Activated gamma-delta T cell treated with Interleukin-2 at 50 U/mL for 16 hours (primary cell): ENCODE results near the gene MPHOSPH9.

Source experiments
- DNase-seq: peaks from one replicate; pipeline ENCODE4 v3.0.0-alpha.2; 2020

Gene MPHOSPH9, protein sequence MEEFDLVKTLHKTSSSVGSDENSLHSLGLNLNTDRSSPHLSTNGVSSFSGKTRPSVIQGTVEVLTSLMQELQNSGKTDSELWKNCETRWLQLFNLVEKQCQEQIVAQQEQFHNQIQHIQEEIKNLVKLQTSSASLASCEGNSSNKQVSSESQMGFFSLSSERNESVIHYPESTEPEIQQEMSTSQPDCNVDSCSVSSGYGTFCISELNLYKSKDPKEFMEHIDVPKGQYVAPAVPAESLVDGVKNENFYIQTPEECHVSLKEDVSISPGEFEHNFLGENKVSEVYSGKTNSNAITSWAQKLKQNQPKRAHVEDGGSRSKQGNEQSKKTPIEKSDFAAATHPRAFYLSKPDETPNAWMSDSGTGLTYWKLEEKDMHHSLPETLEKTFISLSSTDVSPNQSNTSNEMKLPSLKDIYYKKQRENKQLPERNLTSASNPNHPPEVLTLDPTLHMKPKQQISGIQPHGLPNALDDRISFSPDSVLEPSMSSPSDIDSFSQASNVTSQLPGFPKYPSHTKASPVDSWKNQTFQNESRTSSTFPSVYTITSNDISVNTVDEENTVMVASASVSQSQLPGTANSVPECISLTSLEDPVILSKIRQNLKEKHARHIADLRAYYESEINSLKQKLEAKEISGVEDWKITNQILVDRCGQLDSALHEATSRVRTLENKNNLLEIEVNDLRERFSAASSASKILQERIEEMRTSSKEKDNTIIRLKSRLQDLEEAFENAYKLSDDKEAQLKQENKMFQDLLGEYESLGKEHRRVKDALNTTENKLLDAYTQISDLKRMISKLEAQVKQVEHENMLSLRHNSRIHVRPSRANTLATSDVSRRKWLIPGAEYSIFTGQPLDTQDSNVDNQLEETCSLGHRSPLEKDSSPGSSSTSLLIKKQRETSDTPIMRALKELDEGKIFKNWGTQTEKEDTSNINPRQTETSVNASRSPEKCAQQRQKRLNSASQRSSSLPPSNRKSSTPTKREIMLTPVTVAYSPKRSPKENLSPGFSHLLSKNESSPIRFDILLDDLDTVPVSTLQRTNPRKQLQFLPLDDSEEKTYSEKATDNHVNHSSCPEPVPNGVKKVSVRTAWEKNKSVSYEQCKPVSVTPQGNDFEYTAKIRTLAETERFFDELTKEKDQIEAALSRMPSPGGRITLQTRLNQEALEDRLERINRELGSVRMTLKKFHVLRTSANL

DNA sequence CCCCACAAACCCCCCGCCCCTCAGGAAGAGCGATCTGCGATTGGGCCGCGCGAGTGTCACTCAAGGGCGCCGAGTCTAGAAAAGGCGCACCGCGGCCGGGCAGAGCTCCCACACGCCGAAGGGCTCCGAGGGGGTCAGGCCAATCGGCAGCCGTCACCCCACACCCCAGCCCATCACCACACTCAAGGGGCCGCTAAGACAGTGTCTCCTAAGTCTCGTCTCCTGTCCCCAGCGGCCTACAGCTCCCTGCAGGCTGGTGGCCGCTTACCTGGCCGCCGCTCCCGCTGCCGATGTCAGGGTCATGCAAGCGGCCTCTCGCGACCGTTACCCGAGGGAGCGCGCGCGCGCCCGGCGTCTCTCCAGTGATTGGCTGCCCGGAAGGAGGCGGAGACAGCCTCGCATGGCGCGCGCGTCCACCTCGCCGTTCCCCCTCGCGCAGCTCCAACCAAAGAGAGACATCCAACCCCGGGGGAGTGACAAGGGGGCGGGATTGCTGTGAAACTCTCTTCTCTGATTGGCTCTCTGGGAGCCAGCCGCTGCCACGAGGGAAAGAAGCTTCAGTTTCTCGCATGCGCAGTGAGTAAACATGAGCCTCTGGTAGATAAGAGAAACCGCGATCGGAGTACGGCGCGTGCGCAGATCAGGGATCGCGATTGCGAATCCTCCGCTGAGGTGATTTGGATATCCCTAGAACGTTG lies at the start of gene MPHOSPH9, which contains the start of gene MTRFR:
Gene MPHOSPH9 (minus strand): TSS at position 335 of the 698 bp plus-strand sequence. CDS start 2,777 bp downstream, outside the sequence.
Gene MTRFR (plus strand): TSS at position 630 of the 698 bp plus-strand sequence. CDS start 20,239 bp downstream, outside the sequence.
- DNase-seq, result peak; percentile 98

DNA sequence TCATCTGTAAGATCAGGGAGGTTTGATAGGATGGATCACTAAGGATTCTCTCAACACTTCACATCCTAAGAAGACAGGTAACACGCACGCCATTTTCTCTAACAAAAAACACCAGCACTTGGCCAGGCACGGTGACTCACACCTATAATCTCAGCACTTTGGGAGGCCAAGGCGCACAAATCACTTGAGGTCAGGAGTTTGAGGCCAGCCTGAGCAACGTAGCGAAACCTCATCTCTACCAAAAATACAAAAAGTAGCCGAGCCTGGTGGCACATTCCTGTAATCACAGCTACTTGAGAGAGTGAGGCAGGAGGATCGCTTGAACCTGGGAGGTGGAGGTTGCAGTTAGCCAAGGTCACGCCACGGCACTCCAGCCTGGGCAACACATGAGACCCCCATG lies 49.2 kb upstream of the MPHOSPH9 start:
- DNase-seq, result no peak

DNA sequence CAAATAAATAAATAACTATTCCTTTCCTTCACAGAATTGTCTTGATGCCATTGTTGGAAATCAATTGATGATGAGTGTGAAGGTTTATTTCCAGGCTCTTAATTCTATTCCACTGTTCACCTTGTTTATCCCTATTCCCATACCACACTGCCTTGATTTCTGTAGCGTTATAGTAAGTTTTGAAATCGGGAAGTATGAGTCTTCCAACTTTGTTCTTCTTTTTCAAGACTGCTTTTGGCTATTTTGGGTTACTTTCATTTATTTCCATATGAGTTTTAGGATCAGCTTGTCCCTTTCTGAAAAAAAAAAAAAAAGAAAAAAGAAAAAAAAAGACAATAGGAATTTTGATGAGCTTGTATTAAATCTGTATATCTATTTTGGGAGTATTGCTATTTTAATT lies 48.0 kb upstream of the MPHOSPH9 start:
- no peak for DNase-seq

DNA sequence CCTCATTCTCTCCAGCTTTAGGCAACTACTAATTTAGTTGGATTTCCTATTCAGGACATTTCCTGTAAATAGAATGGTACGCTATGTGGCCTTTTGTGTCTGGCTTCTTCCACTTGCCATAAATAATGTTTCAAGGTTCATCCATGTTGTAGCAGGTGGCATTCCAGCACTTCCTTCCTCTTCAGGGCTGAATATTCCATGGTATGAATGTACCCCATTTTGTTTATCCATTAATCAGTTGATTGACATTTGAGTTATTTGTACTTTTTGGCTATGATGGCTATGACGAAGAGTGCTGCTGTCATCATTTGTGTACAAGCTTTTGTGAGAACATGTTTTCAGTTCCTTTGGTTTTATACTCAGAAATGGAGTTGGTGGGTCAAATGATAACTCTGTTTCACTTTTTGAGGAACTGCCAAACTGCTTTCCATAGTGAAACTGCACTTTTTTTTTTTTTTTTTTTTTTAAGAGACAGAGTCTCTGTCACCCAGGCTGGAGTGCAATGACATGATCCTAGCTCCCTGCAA lies 45.2 kb upstream of the MPHOSPH9 start:
- no peak for DNase-seq

DNA sequence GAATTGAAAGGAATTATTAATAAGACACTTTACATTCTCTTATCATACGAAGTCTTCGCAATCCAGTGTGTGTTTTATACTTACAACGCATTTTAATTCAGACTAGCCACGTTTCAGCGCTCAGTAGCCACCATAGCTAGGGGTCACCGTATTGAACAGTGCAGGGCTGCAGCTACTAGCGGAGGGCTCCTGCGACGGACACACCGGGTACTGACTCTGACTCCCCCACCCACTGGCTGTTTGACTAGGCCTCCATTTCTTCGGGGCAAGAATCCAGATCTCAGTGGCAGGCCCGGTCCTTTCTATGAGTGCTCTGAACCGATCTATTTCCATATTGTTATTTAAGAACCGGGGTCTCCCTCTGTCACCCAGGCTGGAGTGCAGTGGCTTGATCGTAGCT lies 40.2 kb upstream of the MPHOSPH9 start:
- DNase-seq, result no peak

DNA sequence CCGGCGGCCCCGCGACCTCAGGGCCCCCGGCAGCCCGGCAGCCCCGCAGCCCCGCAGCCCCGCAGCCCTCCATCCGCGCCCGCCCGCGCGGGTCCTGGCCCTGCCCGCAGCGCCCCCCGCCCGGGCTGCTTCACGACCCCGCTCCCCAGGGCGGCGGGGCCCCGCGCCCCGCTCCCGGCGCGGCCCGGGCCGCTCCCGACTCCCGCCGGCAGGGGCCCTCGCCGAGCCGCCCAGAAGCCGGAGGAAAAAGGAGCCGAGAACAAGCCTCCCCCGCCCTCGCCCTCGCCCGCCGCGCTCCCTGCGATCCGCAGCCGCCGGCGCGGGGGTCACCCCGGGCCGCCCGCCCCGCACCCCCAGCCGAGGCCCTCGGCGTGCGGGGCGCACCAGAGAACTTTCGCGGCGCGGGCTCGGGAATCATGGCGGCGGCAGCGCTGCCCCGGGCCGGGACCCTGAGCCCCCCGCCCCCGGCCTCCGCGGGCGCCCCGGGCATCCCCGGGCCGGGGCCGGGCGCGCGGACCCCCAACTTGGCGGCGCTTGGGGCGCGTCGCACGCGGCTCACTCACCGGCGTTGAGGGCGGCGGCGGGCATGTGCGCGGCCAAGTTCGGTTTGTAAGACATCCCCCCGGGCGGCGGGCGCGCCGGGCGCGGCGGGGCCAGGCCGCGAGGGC lies 38.2 kb upstream of the MPHOSPH9 start:
- peak; percentile 68 for DNase-seq

DNA sequence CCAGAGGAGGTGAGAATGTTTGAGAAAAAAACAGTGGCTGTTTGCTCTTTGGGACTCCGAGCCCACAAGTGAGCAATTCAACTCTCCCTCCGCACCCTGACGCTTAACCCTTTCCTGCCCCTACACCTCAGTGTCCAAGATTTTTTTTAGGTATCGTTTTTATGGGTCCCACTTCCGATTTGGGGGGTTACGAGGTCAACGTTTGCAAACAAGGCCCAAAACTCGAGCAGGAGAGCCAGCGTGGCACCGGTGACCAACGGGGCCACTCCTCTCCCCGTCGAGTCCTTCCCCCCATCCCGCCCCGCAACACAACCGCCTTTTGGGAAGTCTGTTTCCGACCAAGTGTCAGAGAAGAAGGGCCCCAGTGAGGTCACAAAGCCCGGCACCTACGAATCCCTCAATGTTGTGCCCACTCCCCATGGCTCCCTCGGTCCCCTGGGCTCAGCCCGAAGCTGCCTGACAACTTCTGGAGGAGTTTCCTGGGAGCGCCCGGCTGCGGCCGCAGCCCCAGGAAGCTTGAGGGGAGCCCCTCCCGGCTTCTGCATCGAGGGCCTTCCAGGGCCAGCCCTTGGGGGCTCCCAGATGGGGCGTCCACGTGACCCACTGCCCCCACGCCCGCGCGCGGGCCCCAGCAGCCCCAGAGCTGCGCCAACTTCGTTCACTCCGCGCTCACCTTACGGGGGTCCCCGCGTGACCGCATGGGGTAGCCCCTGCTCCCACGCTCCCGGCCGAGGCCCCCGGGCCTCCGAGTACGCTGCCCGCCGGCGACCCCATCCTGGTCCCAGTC lies 37.5 kb upstream of the MPHOSPH9 start:
- no peak for DNase-seq

DNA sequence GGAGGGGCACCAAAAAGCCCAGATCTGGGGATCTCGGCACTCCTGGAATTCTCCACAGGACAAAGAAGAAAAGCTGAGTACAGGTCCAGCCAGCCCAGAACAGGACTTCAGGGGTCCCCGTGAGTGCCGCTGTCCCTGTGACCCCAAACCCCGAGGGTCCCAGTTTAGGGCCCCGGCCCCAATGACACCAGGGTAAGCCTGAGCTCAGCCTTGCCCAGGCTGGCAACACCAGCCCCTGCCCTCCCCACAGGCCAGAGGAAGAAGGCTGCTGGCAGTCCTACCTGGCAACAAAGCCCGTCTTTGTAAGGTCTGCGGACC lies 36.9 kb upstream of the MPHOSPH9 start:
- DNase-seq, result no peak

DNA sequence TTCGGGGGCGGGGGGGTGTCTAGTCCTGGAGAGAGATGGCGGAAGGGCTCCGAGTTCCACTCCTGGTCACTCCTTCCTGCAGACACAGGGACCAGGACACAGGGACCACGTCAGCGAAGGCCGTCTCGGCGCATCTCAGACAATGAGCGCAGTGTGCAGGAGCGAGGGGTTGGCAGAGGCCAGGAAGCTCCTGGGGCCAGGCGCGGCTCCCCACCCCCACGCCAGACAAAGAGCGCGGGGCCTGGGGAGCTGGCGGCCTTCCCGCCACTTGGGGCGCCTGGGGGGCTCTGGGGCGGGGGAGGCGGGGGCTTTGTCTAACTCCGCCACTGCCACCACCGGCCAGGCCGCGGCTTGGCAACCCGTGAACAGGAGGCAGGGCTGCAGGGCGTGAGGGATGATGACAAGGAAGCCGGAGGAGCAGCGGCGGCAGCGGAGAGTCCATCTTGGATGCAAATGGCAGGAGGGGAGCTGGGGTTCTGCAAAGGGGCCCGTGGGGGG lies 36.5 kb upstream of the MPHOSPH9 start:
- peak; percentile 23 for DNase-seq

DNA sequence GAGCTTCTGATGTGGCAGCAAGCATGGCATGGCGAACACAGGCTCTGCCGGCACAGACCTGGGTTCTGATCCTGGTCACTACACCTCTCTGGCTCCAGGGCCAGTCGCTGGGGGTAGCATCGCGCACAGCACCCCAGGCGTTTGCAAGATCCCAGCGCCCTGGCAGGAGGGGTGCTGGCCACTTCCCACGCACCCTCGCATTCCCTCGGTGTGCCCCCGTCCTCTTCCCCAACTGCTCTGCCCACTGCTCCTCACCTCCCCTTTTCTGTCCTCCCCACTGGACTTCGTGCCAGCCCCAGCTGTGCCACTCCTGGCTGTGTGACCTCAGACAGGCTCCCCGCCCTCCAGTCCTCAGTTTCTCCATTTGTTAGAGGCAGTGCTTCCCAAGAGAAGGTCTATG lies 35.9 kb upstream of the MPHOSPH9 start:
- no peak for DNase-seq

DNA sequence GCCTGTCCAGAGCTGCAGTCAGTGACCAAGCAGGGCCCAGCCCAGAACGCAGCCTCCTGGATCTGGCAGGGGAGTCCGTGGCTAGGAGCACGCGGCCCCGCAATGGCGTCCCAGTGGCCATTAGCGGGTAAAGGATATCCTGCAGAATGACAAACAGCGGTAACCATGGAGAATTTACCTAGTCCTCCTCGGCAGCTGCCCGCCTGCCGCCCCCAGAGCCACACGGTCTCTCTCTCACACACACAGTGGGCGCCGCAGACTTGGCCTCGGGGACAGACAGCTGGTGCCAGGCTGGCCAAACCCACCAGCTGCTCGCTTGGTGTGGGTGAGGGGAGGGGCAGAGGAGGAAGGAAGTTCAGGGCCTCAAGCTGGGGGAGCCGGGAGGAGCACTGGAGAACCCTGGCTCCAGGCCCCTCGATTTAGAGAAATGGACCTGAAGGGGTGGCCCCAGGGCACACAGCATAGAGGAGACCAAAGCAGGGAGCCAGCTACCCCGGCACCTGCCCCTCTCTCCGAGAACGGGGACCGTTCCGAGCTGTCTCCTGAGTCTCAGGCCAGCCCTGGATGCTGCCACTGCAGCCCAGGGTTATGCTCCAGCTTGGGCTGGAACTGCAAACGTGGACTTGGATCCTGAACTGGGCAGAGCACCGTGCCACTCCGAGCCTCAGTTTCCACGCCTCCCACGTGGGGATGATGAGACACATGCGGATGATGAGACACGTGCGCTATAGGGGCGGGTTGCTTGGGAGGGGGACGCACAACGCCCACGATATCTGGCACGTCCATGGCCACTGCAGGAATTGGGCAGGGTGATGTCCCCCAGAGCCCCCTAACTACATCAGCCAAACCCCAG lies 35.3 kb upstream of the MPHOSPH9 start:
- no peak for DNase-seq

DNA sequence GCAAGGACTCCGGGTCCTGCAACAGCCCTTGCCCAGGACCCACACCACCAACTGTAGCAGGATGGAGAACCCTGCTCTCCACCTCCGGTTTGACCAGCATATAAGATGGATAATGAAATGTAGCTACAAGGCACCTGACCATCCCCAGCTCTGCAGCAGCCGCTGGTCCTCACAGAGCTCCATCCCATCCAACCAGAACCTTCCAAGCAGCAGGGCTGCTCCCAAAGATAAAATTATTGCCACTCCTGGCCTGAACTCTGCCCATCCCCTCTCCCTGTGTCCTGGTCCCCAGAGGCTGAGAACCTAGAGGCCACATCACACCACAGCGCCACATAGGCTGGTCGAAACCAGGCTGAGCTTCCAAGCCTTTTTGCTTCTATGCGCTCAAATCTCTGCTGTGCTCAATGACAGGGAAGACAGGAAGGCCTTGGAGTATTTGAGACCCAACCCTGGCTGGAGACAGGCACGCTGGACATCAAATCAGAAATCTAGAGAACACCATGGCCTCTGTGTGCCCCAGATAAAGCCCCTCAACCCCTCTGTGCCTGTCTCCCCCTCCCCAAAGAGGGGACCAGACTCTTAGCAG lies 34.5 kb upstream of the MPHOSPH9 start:
- no peak for DNase-seq

DNA sequence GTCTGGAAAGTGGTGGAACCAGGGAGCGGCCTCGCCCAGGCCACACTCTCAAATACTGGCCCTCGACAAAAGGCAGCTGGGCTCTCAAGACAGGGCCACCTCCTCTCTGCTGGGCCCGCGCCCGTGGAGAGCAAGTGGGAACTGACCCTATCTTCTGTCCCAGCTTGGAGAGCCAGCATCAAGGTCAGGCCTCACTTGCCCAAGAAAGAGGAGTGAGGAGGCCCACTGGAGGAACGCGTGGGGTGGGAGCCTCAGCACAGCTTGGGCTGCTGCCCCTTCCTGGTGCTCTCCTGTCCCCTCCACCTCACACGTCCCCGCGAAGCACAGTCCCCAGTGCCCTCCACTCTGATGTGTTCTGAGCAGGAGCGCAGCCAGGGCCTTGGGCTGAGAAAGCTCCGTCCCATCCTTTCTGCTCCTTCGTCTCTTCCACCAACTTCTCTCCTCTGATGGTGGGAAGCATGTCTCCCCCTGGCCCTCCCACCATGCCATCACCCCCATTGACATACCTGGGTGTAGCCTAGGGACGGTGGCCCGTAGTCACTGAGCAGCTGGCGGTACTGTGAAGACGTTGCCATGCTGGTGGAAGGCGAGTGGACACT lies 33.8 kb upstream of the MPHOSPH9 start:
- DNase-seq, result no peak

DNA sequence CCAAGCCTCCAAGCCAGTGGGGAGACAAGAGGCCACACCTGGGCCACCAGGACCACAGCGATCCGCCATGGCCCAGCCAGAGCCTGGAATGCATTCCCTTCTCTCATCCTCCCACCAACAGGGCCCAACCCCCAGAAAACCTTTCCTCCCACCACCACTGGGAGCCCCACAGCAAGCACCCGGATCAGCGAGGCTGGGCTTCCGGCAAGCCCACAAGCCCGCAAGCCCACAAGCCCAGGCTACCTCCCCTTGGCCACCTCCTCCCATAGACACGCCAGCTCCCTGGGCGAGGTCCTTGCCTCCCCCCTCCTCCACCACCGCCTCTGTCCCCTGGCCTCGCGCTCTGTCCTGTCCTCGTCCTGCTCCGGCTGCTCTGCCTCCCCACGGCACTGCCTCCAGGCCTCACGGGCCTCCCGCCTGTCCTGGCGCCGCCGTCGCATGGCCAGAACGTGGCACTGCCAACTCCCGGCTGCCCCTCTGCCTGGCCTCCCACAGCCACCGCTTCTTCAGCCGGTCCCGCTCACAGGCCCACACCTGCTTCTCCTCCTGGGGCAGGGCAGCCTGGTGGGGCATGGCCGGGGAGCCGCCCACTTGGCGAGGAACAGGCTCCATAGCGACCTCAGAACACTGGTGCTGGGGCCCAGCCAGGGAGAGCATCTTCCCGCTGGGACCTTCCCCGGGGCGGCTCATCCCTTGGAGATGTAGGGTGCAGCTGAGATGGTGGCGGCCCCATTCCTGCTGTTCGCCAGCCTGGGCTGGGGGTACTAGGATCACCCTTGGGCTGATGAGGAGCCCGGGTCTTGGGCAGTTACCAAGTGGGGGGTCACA lies 33.1 kb upstream of the MPHOSPH9 start:
- no peak for DNase-seq

DNA sequence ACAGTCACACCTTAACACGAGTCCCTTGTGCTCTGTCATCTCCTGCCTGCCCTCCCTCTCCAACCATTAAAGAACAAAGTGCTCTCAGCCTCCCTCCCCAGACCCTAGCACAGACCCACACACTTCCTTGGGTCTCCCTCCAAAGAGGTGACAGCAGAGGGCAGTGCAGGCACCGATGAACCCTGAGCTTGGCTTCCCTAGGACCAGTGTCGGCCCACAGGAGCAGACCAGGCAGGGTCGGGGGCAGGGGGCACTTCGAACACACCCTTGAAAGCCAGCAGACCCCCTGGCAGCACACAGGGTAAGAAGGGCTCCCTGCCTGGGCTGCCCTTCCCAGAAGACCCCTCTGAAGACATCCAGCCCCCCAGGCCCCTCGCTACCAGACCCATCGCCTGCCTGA lies 31.7 kb upstream of the MPHOSPH9 start:
- no peak for DNase-seq

DNA sequence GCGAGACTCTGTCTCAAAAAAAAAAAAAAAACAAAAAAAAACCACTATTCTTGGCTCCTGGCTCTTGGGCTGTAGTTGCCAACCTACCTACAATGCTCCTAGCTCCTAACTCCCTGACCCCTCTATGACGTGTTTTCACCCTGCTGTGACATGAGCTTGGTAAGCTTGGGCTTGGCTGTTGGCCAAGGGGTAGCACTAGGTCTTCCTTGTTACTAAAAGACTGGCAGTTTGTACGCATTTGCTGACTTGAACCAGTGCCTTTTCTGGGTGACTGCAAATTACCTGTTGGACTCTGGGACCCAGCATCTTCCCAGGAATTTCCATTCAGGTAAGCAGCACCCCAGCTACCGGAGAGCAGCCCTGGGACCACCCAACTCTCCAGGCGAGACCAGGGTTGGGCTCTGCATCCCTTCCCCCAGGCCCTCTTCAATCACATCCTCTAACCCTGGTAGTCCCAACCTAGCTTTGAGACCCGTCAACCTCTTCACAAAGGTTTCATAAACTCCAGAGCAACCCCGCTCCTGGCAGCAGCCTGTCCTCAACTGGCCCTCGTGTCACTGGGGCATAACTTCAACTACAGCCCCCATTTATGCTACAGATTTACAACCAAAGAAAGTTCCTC lies 30.4 kb upstream of the MPHOSPH9 start:
- no peak for DNase-seq

DNA sequence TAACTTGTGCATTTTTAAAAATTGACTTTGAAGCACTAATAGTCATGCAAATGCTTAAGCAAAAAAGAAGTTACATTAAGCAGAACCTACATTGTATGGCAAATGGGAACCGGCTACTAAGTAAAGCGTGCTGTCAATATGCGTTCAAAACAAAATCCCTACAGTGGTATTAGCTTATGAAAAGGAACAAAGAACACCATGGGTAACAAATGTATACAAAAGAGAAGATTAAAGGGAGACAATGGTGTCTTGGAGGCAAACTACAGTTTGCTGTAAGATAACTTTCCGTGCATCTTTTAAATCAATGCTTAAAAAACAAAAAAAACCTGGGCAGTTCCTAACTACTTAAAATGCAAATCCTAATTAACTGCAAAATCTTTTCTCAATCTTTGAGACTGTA lies 28.3 kb upstream of the MPHOSPH9 start:
- no peak for DNase-seq

DNA sequence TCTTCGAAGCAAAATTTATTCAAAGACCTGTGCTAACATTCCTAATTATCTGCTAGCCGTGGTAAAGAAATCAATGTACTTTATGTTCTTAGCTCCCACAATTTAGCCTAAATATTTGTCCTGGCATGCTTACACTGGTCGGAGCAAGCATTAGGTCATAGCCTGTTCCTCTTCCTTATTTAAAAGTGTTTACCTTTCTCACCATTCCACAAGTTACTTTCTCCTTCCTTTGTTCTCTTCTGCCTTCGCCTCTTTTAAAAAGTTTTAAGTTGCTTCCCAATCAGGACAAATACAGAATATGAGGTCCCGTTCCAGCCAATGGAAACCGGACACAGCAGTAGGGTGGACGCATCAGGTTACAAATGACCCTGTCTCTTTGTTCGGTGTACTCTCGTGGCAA lies 27.1 kb upstream of the MPHOSPH9 start:
- no peak for DNase-seq
